ENCODE data around the gene DCDC2. TPM values are rescaled to one million over a fixed set of nuclear protein-coding genes. Genes with fewer than 3 reads are reported as not detected.

The DCDC2 gene
- total RNA-seq, 1 experiment from 2014 or later: 191 TPM

DNA sequence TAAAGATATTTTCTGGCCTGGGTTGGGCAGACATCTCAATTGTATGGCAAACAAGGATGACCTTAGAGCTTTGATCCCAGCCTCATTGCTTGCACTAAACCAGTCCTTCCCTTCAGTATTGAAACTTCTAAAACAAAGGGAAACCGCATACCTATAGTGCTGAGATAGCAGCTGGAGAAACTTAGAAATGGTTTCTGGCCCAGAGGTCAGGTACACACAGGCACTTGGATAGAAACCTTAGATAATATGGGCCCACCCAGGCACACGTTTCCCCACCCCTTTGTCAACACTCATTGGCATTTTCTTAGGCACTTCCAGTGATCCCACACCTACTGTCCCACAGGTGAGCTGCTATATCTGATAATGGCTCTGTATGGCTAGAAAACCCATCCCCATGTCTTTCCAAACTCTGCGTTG, 209.7 kb downstream of the DCDC2 start:
- ChIA-PET CTCF (no interaction called here), POLR2A (no interaction called here)
- TF ChIP-seq, protein P1, sequence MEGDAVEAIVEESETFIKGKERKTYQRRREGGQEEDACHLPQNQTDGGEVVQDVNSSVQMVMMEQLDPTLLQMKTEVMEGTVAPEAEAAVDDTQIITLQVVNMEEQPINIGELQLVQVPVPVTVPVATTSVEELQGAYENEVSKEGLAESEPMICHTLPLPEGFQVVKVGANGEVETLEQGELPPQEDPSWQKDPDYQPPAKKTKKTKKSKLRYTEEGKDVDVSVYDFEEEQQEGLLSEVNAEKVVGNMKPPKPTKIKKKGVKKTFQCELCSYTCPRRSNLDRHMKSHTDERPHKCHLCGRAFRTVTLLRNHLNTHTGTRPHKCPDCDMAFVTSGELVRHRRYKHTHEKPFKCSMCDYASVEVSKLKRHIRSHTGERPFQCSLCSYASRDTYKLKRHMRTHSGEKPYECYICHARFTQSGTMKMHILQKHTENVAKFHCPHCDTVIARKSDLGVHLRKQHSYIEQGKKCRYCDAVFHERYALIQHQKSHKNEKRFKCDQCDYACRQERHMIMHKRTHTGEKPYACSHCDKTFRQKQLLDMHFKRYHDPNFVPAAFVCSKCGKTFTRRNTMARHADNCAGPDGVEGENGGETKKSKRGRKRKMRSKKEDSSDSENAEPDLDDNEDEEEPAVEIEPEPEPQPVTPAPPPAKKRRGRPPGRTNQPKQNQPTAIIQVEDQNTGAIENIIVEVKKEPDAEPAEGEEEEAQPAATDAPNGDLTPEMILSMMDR (IDR thresholded peaks at IDR 0.05; ENCODE audit: insufficient read depth in 1 of 2, low read depth in 1 of 2, low read length in 1 of 2, severe bottlenecking in 1 of 2, unreplicated experiment in 1 of 2): no peak
- Mint-ChIP-seq H3K9me3 (ENCODE audit: unreplicated experiment) (peaks cover 22% of the 10 kb centered on the region), H3K27me3 (ENCODE audit: insufficient read depth, unreplicated experiment) (no peaks in the 10 kb centered on the region), H3K4me3 (ENCODE audit: unreplicated experiment) (peak overlapping the region; percentile 65), H3K4me1 (ENCODE audit: low read depth, unreplicated experiment) (peaks cover 49% of the 10 kb centered on the region), H3K27ac (ENCODE audit: unreplicated experiment) (peak overlapping the region; percentile 95), H3K36me3 (ENCODE audit: insufficient read depth, unreplicated experiment) (peaks cover 60% of the 10 kb centered on the region)
- no TSS peak for BruUV-seq (replicated peaks)
- peaks cover 40% of the 10 kb centered on the region for H3K4me1 ChIP-seq
- 0 out of 2 replicates have a peak, but pooled peaks cover 2% of the 10 kb centered on the region for H3K9me3 ChIP-seq
- intact Hi-C loops (cut with micrococcal nuclease; ENCODE audit: unreplicated experiment): loop anchor here (1.0 to 2.0 kb wide), 2 partner anchors 47 to 83 kb away; no protein-coding TSS in a partner anchor
- no peaks in the 10 kb centered on the region for H3K27me3 ChIP-seq (replicated peaks; ENCODE audit: control insufficient read depth, insufficient read depth, low read length)
- peak; percentile 80 to 88 for DNase-seq
- H3K4me3 ChIP-seq (ENCODE audit: low read depth, low read length): no peak overlapping the region
- no peaks in the 10 kb centered on the region; the same call in none of the 2 replicates for H3K36me3 ChIP-seq (ENCODE audit: control insufficient read depth, insufficient read depth, low read length)

DNA sequence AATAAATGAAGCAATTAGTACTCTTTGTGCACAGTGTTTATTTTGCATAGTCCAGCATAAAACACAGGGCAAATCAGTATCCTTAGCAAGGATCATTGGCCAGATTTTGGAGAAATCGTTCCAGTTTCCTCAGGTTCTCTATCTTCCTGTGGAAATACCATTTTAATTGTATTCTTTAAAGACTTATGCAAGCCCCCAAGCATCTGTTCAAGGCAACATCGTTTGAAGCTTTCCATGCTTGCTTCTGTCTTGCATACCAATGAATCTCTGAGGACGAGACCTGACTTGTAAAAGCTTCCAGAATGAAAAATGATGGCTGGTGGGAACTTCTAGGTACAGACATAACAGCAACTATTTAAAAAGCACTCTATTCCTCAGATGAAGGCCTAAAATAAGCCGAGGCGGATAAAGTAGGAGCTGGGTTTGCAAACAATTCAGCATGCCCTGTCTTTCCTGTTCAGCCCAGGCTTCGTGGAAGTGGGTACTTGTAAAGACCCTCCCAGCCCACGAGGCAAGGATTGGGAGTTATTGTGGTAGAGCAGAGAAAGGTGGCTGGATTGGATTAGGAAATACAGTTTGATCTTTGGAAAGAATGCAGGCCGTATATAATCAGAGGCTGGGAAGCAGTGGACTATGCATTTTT, 210.2 kb downstream of the DCDC2 start:
- Mint-ChIP-seq H3K9me3 (ENCODE audit: unreplicated experiment) (peaks cover 20% of the 10 kb centered on the region), H3K27ac (ENCODE audit: unreplicated experiment) (peak overlapping the region; percentile 95), H3K27me3 (ENCODE audit: insufficient read depth, unreplicated experiment) (no peaks in the 10 kb centered on the region), H3K36me3 (ENCODE audit: insufficient read depth, unreplicated experiment) (peaks cover 57% of the 10 kb centered on the region), H3K4me1 (ENCODE audit: low read depth, unreplicated experiment) (peaks cover 49% of the 10 kb centered on the region), H3K4me3 (ENCODE audit: unreplicated experiment) (peak overlapping the region; percentile 65)
- Histone ChIP-seq H3K4me3 (ENCODE audit: low read depth, low read length) (no peak overlapping the region), H3K4me1 (peaks cover 40% of the 10 kb centered on the region), H3K36me3 (ENCODE audit: control insufficient read depth, insufficient read depth, low read length) (no peaks in the 10 kb centered on the region; the same call in none of the 2 replicates), H3K27me3 (replicated peaks; ENCODE audit: control insufficient read depth, insufficient read depth, low read length) (no peaks in the 10 kb centered on the region), H3K9me3 (0 out of 2 replicates have a peak, but pooled peaks cover 2% of the 10 kb centered on the region)
- ChIA-PET CTCF (no interaction called here), POLR2A (no interaction called here)
- intact Hi-C loops (cut with micrococcal nuclease; ENCODE audit: unreplicated experiment): loop anchor here (1.0 to 2.0 kb wide), 2 partner anchors 48 to 83 kb away; no protein-coding TSS in a partner anchor
- TF ChIP-seq, protein P1 (IDR thresholded peaks at IDR 0.05; ENCODE audit: insufficient read depth in 1 of 2, low read depth in 1 of 2, low read length in 1 of 2, severe bottlenecking in 1 of 2, unreplicated experiment in 1 of 2): no peak
- no peak for DNase-seq
- BruUV-seq (replicated peaks): TSS peak; percentile 25

DNA sequence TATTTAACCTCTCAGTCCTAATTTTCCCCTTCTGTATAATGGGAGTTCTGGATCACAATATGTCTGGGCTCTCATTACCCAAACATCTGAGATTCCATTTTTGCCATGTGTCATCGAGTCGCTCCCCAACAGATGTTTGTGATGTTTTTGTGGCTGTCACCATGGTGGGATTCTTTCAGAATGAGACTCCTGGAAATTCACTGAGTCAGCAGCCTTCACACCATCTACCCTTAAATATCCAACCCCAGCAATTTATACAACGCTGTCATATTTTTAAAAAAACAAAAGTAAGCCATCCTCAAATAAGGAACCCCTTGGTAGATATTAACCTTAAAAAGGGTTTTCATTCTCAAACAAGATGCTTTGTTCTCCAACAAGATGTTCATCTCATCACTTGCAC, 211.0 kb downstream of the DCDC2 start:
- intact Hi-C loops (cut with micrococcal nuclease; ENCODE audit: unreplicated experiment): no loop called here
- Mint-ChIP-seq H3K36me3 (ENCODE audit: insufficient read depth, unreplicated experiment) (peaks cover 57% of the 10 kb centered on the region), H3K4me1 (ENCODE audit: low read depth, unreplicated experiment) (peaks cover 49% of the 10 kb centered on the region), H3K27me3 (ENCODE audit: insufficient read depth, unreplicated experiment) (no peaks in the 10 kb centered on the region), H3K27ac (ENCODE audit: unreplicated experiment) (peak overlapping the region; percentile 95), H3K9me3 (ENCODE audit: unreplicated experiment) (peaks cover 12% of the 10 kb centered on the region), H3K4me3 (ENCODE audit: unreplicated experiment) (peak overlapping the region; percentile 65)
- no peak for DNase-seq
- peaks cover 40% of the 10 kb centered on the region for H3K4me1 ChIP-seq
- ChIA-PET POLR2A (no interaction called here), CTCF (interaction anchor here (1.0 kb wide), 1 partner anchor 16 kb away, joined by 3 read pairs; no protein-coding TSS in a partner anchor)
- TF ChIP-seq, protein P1 (IDR thresholded peaks at IDR 0.05; ENCODE audit: insufficient read depth in 1 of 2, low read depth in 1 of 2, low read length in 1 of 2, severe bottlenecking in 1 of 2, unreplicated experiment in 1 of 2): no peak
- no peak overlapping the region for H3K4me3 ChIP-seq (ENCODE audit: low read depth, low read length)
- no TSS peak for BruUV-seq (replicated peaks)
- no peaks in the 10 kb centered on the region for H3K9me3 ChIP-seq
- no peaks in the 10 kb centered on the region; the same call in 1 of the 2 replicates for H3K36me3 ChIP-seq (ENCODE audit: control insufficient read depth, insufficient read depth, low read length)
- H3K27me3 ChIP-seq (replicated peaks; ENCODE audit: control insufficient read depth, insufficient read depth, low read length): no peaks in the 10 kb centered on the region

Measured in Caco-2 (cell line).